ENCODE results near the gene STX8. TPM values are rescaled to one million over a fixed set of nuclear protein-coding genes. Genes with fewer than 3 reads are reported as not detected.

Gene STX8
- total and polyA plus RNA-seq, 8 donors = 26.9 to 37.4 (median 32.3) TPM

GRCh38 chr17:9432934-9433421 lies 142.6 kb downstream of the STX8 start:
- DNase-seq (no peak), FAIRE-seq (no peak), ATAC-seq (peak in 1 of 4 donors; percentile 44)
- intact Hi-C loops (cut with DNase I) = no loop called here
- H3K27ac ChIP-seq = peak overlapping the region in 1 of 4 donors; percentile 22
- no peak overlapping the region for H3K4me3 ChIP-seq
- TF ChIP-seq, protein P1, sequence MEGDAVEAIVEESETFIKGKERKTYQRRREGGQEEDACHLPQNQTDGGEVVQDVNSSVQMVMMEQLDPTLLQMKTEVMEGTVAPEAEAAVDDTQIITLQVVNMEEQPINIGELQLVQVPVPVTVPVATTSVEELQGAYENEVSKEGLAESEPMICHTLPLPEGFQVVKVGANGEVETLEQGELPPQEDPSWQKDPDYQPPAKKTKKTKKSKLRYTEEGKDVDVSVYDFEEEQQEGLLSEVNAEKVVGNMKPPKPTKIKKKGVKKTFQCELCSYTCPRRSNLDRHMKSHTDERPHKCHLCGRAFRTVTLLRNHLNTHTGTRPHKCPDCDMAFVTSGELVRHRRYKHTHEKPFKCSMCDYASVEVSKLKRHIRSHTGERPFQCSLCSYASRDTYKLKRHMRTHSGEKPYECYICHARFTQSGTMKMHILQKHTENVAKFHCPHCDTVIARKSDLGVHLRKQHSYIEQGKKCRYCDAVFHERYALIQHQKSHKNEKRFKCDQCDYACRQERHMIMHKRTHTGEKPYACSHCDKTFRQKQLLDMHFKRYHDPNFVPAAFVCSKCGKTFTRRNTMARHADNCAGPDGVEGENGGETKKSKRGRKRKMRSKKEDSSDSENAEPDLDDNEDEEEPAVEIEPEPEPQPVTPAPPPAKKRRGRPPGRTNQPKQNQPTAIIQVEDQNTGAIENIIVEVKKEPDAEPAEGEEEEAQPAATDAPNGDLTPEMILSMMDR (IDR thresholded peaks at IDR 0.05) = no peak
- peaks cover 0 to 7% (median 0%) of the 10 kb centered on the region in 3 donors for H3K4me1 ChIP-seq
- H3K36me3 ChIP-seq = no peaks in the 10 kb centered on the region
- WGBS, 2 donors = 86 to 92% methylated on average over 7 of the region's 7 CpGs
- no peaks in the 10 kb centered on the region for H3K9me3 ChIP-seq
- H3K27me3 ChIP-seq = no peaks in the 10 kb centered on the region

DNA sequence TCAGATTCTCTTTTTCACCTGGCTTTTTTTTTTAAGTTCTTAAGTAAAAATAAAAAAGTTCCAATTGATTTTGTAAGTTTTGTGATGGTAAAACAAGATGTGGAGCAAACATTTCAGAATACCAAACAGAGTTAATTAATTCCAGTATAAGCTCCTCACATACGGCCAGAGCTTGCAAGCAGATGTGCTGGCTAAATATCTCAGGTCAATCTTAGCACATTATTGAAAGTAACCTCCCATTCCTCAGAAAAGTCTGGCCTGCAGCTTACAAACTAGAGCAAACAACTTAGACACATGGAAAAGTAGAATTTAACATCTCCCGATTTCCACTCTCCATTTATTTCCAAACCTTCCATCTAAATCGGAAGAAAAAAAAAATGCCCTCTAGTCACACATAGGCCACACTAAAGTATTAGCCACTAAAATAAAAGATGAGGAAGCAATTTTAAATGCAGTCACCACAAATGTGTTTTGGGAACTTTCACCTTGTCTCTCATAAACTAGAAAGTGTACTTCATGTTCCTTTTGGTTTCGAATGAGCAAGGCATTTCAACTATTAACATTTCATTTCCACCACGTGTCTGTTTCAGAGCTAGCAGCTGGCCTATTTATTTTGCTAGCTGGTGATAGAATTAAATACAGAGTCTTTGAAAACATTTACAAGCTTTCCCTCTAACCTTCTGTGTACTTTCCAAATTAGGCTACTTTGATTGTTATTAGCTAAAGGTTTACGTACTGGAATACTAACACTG lies 143.3 kb downstream of the STX8 start:
- no peak for DNase-seq
- Histone ChIP-seq H3K36me3 (no peaks in the 10 kb centered on the region), H3K4me3 (no peak overlapping the region), H3K9me3 (no peaks in the 10 kb centered on the region), H3K4me1 (peaks cover 0 to 7% (median 0%) of the 10 kb centered on the region in 3 donors), H3K27ac (peak overlapping the region in 1 of 4 donors; percentile 35), H3K27me3 (no peaks in the 10 kb centered on the region)
- WGBS, 2 donors = 72% methylated on average over 6 of the region's 6 CpGs
- TF ChIP-seq, protein P1 (IDR thresholded peaks at IDR 0.05) = no peak
- FAIRE-seq = peak; percentile 53
- intact Hi-C loops (cut with DNase I) = no loop called here
- peak in 3 of 4 donors; percentile 27 to 55 (median 29) for ATAC-seq

GRCh38 chr17:9431620-9432019 lies 144.0 kb downstream of the STX8 start:
- no peak for FAIRE-seq
- no peak for DNase-seq
- intact Hi-C loops (cut with DNase I) = no loop called here
- ATAC-seq = peak in 2 of 4 donors; percentile 22 to 37
- TF ChIP-seq, protein P1 (IDR thresholded peaks at IDR 0.05) = no peak
- Histone ChIP-seq H3K36me3 (no peaks in the 10 kb centered on the region), H3K4me3 (no peak overlapping the region), H3K4me1 (peaks cover 0 to 7% (median 0%) of the 10 kb centered on the region in 3 donors), H3K9me3 (no peaks in the 10 kb centered on the region), H3K27me3 (no peaks in the 10 kb centered on the region), H3K27ac (no peak overlapping the region)
- 15 to 24% methylated on average over 2 of the region's 2 CpGs for WGBS, 2 donors

DNA sequence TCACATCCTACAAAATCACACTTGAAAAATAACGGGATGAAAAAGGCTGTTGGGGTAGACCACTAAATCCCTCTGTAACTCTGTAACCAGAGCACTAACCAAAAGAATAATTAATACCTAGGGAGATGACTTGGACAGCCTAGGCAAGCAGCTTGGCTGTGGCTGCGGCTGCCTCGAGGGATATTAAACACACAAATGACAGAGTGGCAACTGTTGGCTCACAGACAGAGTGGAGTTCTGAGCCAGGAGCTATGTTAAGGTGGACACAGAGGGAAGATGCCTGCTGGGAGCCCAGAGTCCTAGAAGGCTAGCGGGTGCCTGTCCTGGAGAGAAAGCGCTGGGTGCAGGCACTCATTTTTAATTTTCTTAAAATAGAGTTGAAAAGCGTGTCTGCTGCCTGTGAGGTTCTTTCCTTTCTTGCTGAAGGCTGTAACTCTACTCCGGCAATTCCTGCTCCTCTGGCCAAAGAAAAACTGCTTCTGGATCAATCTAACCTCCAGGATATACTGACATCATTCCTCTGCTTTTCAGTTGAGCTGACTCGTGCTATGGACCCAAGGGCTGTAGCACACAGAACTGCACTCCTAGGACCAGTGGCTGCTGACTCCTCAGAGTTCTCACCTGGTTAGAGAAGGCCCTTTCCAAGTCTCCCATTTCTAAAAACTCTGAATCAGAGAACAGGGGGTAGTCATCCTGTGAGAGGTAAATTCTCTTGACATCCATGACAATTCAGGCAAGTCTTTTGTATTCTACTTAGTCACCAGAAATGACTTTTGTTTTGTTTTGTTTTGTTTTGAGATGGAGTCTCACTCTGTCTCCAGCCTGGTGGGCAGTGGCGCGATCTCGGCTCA lies 147.9 kb downstream of the STX8 start:
- H3K4me3 ChIP-seq = no peak overlapping the region
- intact Hi-C loops (cut with DNase I) = no loop called here
- H3K36me3 ChIP-seq = no peaks in the 10 kb centered on the region
- H3K4me1 ChIP-seq = peaks cover 0 to 7% (median 0%) of the 10 kb centered on the region in 3 donors
- no peak overlapping the region for H3K27ac ChIP-seq
- FAIRE-seq = no peak
- H3K27me3 ChIP-seq = no peaks in the 10 kb centered on the region
- DNase-seq = peak in 1 of 6 donors; percentile 13
- TF ChIP-seq, protein P1 (IDR thresholded peaks at IDR 0.05) = no peak
- 72 to 79% methylated on average over 11 of the region's 11 CpGs for WGBS, 2 donors
- peak in 1 of 4 donors; percentile 42 for ATAC-seq
- no peaks in the 10 kb centered on the region for H3K9me3 ChIP-seq
